SHP77 (cell line): ENCODE data around the gene KRTAP5-7.
"Not testable (repeated sequence)": the region's sequence is repeated elsewhere in the genome, so short reads cannot be mapped to it uniquely, and the experiment has no call there.

Source experiments
- DNase-seq, 2 experiments: peaks; one replicate each; lab custom pipeline; 2025; lab: John Stamatoyannopoulos, UW

The KRTAP5-7 gene

DNA sequence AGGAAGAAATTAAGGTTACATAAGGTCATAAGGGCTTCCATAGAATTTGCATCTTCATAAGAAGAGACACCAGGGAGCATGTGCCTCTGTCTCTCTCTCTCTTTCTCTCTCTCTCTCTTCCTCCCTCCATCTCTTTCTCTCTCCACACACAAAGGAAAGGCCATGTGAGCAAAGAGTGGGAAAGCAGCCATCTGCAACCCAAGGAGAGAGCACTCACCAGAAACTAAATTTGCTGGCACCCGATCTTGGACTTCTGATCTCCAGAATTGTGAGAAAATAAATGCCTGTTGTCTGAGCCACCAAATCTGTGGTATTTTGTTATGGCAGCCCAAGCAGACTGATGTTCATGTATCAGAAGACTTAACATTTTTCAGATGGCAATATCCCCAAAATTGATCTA is 31.9 kb downstream of the KRTAP5-7 start:
- no peak for DNase-seq

DNA sequence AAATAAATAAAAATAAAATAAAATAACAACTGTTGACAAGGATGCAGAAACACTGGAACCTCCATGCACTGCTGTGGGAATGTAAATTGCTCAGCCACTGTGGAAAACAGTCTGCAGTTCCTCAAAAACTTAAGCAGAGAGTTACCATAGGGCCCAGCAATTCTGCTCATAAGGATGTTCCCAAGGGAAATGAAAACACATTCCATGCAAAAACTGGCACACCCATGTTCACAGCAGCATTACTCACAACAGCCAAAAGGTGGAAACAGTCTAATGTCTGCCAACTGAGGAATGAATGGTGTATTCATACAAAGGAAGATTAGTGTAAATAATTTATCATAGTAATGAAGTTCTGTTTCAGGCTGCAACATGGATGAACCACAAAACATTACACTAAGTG is 35.1 kb downstream of the KRTAP5-7 start:
- no peak for DNase-seq

DNA sequence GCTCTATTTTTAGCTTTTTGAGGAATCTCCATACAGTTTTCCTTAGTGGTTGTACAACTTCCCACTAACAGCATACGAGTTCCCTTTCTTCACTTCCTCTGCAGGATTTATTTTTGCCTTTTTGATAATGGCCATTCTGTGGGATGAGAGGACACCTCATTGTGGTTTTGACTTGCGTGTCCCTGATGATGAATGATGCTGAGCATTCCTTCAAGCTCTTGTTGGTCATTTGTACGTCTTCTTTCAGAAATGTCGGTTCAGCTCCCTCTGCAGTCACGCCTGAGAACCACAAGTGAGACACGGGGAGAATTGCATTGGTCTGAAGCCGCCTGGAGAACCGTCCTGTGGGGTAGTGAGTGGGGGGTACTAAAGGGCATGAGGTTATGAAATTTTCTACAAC is 36.3 kb downstream of the KRTAP5-7 start:
- DNase-seq = peak; percentile 9 to 38

DNA sequence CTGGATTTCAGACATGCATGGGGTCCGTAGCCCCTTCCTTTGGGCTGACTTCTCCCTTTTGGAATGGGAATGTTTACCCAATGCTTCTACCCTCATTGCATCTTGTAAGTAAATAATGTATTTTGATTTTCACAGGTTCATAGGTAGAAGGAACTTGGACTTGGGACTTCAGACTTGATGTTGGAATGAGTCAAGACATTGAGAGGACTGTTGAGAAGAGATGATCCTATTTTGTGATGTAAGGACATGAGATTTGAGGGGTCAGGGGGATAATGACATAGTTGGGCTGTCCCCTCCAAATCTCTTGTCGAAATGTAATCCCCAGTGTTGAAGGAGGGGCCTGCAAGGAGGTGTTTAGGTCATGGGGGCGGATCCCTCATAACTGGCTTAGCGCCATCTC is 37.4 kb downstream of the KRTAP5-7 start:
- no peak for DNase-seq

DNA sequence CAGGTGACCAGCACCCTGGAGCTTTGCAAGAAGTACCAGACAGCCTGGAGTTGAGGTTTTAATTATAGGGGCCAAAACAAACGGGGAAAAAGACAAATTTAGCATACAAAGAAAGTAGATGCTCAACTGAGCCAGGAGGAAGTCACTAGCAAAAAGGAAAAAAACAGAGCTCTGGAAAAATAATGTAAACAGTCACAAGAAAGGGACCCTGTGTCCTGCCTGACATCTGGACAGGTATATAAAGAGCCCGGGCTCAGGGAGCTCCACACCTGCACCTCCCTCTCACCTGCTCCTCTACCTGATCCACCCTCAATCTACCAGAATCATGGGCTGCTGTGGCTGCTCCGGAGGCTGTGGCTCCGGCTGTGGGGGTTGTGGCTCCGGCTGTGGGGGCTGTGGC is 38.2 kb downstream of the KRTAP5-7 start, which contains the start of gene KRTAP5-10:
TSS of gene KRTAP5-10 (plus strand) at position 301 of the 400 bp plus-strand sequence. CDS start at position 326, 25 bp downstream.
- no peak for DNase-seq

DNA sequence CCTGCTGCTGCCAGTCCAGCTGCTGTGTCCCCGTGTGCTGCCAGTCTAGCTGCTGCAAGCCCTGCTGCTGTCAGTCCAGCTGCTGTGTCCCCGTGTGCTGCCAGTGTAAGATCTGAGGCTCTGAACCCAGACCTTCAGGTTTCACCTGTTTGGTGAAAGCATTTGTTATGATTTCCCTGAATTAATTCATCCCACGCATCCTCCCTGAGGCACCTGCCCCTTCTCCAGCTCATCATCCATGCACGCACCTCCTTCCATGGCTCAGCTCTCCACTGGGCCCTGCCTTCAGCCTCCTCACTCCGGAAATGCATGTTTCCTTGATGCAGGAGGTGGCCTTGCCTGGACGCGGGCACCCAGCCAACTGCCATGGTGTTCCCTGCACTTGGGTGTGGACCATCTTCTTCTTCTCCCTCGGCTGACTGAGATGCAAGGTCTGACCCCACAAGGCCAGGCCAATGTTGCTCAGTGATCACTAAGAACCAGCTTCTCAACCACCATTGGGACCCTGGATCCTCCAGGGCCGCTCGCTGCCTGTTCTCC is 39.1 kb downstream of the KRTAP5-7 start:
- no peak for DNase-seq

DNA sequence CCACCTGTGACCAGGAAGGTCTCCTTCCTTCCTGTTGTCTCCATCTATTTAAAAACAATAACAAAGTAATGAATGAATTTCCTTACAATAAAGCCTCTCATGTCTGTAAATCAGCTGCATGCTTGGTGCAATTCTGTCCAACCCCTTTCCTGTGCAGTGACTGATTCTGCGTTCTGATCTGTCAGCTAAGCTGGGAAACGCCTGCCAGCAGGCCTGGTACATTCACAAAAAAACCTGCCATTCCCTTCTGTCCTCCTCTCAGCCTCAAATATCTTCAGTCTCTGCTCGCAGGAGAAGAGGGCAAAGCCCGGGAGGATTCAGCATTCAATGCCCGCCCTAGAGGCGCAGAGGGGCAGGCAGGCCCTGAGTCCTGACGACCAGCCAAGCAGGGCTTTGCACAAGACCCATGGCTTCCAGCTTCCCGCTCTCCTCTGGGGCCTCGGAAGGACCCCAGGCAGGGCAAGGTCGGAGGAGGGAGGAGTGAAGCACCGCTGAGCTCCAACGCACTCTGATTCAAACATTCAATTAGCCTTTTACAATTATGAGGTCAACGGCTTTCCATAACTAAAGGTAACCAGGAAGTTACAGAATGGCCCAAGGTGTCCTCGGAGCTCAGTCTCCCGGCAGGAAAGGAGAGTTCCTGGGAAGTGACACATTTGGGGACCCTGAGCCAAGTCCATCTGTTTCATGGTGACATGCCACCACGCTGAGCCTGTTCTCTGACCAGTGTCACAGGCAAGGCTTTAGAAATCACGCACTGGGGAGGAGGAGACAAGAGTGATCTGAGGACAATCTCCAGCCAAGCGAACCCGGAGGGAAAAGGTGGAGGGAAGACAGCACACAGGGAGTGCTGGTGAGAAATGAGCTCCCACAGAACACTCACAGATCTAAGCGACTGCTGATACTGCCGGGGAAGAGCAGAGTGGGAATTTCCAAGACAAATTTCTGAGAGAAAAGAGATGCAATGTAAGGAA is 39.8 kb downstream of the KRTAP5-7 start:
- not testable (repeated sequence) for DNase-seq

DNA sequence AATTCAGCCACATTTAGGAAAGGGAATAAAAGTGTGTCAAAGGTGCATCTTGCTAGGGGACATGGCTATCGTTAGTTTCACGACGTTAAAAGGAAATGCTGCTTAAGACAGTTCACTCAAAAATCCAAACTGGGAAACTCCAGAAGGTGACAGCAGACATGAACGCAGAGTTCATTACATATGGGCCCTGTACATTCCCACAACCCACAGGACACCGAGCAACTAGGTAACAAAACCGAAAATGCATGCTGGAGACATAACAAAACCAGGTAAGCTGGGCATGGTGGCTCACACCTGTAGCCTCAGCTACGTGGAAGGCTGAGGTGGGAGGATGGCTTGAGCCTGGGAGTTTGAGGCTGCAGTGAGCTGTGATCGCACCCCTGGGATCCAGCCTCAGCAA is 40.6 kb downstream of the KRTAP5-7 start:
- not testable (repeated sequence) for DNase-seq

DNA sequence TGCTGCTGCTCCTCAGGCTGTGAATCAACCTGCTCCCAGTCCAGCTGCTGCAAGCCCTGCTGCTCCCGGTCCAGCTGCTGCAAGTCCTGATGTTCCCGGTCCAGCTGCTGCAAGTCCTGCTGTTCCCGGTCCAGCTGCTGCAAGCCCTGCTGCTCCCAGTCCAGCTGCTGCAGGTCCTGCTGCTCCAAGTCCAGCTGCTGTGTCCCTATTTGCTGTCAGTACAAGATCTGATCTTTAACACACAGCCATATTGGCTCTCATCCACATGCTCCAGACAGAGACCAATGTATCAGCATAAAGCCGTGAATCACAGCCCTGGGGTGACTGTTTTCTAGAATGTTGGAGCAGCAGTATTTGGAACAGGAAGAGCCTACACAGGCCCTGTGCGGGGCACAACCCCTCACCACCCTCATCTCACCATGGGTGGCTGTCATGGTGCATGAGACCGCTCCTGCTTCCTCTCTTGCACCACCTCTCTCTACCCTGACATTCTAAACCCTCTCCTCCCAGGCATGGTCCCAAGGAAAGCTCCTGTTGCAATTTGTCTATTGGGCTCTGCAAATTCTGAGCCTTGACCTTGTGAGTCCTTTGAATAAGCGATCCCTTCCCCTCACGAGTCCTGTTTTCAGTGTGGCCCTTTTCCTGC is 41.8 kb downstream of the KRTAP5-7 start:
- DNase-seq = peak in 1 of 2 experiments; percentile 25

DNA sequence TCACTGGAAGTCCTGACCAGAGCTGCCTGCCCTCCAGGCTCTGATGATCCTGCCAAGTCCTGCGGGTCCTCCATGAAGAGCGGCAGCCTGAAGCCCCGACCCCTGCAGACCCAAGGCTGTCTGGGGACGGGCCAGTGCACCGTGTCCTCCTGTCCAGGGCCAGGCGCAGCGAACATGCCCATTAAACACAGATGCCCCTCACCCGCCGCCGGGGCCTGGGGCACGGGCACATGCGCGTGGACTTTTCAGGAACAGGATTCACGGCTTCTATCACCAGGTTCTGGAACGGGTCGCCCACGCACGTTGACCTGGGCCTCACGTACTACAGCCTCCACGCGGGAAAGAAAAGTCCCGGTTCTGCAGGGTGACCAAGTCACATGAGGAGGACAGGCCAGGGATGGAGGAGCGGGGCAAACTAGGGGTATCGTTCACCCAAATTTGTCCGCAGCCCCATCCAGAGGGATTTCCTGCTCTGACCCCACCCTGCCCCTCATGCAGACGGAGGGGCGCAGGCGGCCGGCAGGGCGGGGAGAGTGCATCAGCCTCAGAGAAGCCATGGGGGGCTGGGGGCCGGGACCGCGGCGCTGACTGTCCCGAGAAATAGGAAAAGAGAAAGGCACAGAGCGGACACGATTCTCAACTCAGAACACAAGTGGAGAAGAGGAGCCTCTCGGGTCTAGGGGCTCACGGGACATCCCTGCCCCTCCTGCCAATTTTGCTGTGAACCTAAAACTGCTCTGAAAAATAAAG is 44.2 kb downstream of the KRTAP5-7 start:
- DNase-seq = not testable (repeated sequence)

DNA sequence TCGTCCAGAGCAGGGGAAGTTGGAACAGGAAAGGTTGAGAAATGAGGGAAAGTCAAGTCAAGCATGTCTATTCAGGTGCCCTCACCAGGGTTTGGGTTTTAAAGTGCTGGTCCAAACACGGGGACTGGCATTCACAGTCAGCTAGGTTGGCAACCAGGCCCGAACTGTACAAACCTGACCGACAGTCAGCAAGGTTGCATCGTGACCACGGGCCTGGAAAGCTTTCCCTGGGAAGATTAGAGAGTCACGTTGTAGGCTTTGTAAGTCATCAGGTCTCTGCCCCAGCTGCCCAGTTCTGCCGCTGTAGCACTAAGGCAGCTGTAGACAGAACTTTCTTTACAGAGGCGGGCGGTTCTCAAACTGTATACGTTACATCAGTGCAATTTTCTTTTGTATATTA is 45.7 kb downstream of the KRTAP5-7 start:
- no peak for DNase-seq

DNA sequence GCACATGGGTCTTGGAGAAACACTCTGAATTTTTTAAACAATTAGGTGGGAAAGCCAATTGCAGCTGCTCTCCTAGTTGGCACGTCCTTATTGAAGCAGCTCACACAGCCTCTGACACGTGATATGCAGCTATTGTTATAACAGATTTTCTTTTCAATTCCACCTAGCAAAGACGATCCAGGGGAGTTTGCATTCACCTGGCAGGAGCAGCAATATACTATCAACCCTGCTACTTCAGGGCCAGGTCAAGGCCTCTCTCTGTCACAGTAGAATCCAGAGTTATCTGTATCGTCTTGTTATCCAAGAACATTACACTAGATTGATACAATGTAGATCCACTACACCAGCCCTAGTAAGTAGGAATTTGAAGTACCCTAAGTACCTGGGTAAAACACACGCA is 47.4 kb downstream of the KRTAP5-7 start:
- DNase-seq = no peak

DNA sequence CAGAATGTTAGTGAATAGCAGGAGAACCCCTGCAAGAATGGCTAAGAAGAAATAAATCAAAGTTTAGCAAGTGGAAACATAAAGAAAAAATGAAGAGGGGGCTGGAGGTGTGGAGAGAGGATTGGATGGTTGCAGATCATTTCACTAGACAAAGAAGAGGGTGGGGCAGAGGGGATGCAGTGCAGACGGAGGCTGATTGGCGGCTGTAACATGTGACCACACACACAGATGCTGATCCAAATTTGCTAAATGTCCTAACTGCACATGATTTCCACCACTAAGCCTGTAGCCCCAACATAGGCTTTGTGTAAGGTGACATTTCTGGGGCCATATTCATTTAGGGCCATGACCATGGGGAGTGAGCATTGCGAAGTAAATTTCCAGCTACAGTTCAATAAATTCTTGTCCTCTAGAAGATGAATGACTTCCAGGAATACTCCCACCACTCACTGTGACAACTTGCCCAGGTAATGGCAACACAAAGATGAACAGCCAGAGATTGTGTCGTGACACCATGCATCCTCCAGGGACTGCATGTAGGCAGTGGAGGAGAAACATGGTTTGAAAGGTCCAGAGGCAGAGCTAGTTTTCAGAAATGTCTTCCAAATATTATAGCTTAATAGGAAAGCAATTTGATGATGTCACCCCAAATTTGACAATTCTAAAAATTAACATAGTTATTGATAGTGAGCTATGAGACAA is 48.8 kb downstream of the KRTAP5-7 start:
- DNase-seq = no peak

DNA sequence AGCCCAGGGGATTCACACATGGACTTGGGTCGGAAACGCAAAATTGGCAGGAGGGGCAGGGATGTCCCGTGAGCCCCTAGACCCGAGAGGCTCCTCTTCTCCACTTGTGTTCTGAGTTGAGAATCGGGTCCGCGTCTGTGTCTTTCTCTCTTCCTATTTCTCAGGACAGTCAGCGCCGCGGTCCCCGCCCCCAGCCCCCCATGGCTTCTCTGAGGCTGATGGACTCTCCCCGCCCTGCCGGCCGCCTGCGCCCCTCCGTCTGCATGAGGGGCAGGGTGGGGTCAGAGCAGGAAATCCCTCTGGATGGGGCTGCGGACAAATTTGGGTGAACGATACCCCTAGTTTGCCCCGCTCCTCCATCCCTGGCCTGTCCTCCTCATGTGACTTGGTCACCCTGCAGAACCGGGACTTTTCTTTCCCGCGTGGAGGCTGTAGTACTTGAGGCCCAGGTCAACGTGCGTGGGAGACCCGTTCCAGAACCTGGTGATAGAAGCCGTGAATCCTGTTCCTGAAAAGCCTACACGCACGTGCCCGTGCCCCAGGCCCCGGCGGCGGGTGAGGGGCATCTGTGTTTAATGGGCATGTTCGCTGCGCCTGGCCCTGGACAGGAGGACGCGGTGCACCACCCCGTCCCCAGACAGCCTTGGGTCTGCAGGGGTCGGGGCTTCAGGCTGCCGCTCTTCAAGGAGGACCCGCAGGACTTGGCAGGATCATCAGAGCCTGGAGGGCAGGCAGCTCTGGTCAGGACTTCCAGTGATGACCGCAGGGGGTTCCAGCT is 49.8 kb downstream of the KRTAP5-7 start:
- not testable (repeated sequence) for DNase-seq

DNA sequence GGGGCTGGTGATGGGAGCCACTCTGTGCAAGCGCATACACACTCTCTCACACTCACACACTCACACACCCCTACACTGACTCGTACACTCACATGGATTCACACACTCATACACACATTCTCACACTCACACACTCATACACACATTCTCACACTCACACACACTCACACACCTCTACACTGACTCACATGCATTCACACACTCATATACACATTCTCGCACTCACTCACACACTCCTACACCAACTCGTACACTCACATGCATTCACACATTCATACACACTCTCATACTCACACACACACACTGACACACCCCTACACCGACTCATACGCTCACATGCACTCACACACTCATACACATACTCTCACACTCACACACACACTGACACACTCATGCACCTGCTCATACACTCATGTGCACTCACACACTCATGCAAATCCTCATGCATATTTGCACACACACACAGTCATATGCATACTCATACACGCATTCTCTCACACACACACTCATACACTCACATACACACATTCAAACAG is 50.5 kb downstream of the KRTAP5-7 start:
- no peak for DNase-seq
